ENCODE measurements around the gene TAL2.
"Not testable (repeated sequence)": the region's sequence is repeated elsewhere in the genome, so short reads cannot be mapped to it uniquely, and the experiment has no call there.

TAL2 gene

GRCh38 chr9:105676351-105676923 is 14.2 kb downstream of the TAL2 start:
- no peak for DNase-seq

- no peak for DNase-seq
Measured at GRCh38 chr9:105678163-105678562, 15.9 kb downstream of the TAL2 start.

- DNase-seq = no peak
Measured at GRCh38 chr9:105678781-105679180, 16.5 kb downstream of the TAL2 start.

GRCh38 chr9:105679257-105680022 is 17.2 kb downstream of the TAL2 start:
- no peak for DNase-seq

- no peak for DNase-seq
Measured at GRCh38 chr9:105681313-105681712, 19.1 kb downstream of the TAL2 start.

GRCh38 chr9:105681724-105682123 is 19.5 kb downstream of the TAL2 start:
- DNase-seq = no peak

- DNase-seq = no peak
Measured at GRCh38 chr9:105683688-105684275, 21.5 kb downstream of the TAL2 start.

GRCh38 chr9:105686936-105687335 is 24.7 kb downstream of the TAL2 start:
- no peak for DNase-seq

GRCh38 chr9:105690742-105691141 is 28.5 kb downstream of the TAL2 start:
- no peak for DNase-seq

- DNase-seq = no peak
Measured at GRCh38 chr9:105693435-105694189, 31.4 kb downstream of the TAL2 start.

- peak; percentile 70 for DNase-seq
Measured at GRCh38 chr9:105694190-105694847, 32.1 kb downstream of the TAL2 start, which contains the start of gene TMEM38B. Gene TMEM38B (plus strand): TSS chr9:105694541. CDS start chr9:105694661, 120 bp downstream.

- DNase-seq = peak; percentile 39
Measured at GRCh38 chr9:105694848-105695581, 32.8 kb downstream of the TAL2 start.

GRCh38 chr9:105696219-105696793 is 34.0 kb downstream of the TAL2 start:
- DNase-seq = no peak

GRCh38 chr9:105697871-105698270 is 35.6 kb downstream of the TAL2 start:
- DNase-seq = no peak

GRCh38 chr9:105698348-105698870 is 36.2 kb downstream of the TAL2 start:
- no peak for DNase-seq

GRCh38 chr9:105700668-105701067 is 38.4 kb downstream of the TAL2 start:
- DNase-seq = no peak

GRCh38 chr9:105701145-105701544 is 38.9 kb downstream of the TAL2 start:
- DNase-seq = no peak

- DNase-seq = no peak
Measured at GRCh38 chr9:105702207-105702606, 40.0 kb downstream of the TAL2 start.

- not testable (repeated sequence) for DNase-seq
Measured at GRCh38 chr9:105703638-105704037, 41.4 kb downstream of the TAL2 start.

- DNase-seq = no peak
Measured at GRCh38 chr9:105706156-105706555, 43.9 kb downstream of the TAL2 start.

- no peak for DNase-seq
Measured at GRCh38 chr9:105708405-105708804, 46.1 kb downstream of the TAL2 start.

GRCh38 chr9:105710638-105711037 is 48.4 kb downstream of the TAL2 start:
- DNase-seq = no peak

Data from stimulated activated CD4-positive, alpha-beta T cell treated with anti-CD3 and anti-CD28 coated beads, Interleukin-1b, Interleukin-23, amount 100 ng/mL, for 48 hours (primary cell).